PC-9 (cell line): ENCODE measurements around the gene ZNF79.

Experiments used
- EZH2 ChIP-seq: fragments of 200-600 bp; sonication (generic); IDR thresholded peaks from 2 replicates; pipeline ENCODE4 v1.8.0; 2017; ENCODE audit warnings: antibody characterized with exemption, low read depth
- TF ChIP-seq, protein P1 (sequence below): fragments of 200-600 bp; sonication (generic); conservative IDR thresholded peaks from 2 replicates; pipeline ENCODE4 v1.6.1; 2017; ENCODE audit warnings: mixed run types, antibody characterized with exemption, mild to moderate bottlenecking, moderate library complexity

DNA sequence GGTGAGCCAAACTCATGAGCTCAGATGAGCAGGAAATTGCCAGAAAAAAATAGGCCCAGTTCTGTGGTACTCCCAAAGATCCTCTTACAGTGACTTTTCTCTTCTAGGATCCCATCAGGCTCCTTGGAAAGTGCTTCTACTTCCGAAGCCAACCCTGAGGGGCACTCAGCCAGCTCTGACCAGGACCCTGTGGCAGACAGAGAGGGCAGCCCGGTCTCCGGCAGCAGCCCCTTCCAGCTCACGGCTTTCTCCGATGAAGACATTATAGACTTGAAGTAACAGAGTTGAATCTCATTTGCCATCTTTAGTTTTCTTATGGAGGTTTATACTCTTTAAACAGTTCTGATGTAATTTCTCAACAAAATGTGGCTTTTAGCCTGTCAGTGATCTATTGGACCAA, 31.2 kb upstream of the ZNF79 start:
- TF ChIP-seq, protein P1, sequence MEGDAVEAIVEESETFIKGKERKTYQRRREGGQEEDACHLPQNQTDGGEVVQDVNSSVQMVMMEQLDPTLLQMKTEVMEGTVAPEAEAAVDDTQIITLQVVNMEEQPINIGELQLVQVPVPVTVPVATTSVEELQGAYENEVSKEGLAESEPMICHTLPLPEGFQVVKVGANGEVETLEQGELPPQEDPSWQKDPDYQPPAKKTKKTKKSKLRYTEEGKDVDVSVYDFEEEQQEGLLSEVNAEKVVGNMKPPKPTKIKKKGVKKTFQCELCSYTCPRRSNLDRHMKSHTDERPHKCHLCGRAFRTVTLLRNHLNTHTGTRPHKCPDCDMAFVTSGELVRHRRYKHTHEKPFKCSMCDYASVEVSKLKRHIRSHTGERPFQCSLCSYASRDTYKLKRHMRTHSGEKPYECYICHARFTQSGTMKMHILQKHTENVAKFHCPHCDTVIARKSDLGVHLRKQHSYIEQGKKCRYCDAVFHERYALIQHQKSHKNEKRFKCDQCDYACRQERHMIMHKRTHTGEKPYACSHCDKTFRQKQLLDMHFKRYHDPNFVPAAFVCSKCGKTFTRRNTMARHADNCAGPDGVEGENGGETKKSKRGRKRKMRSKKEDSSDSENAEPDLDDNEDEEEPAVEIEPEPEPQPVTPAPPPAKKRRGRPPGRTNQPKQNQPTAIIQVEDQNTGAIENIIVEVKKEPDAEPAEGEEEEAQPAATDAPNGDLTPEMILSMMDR: no peak
- no peak for TF ChIP-seq EZH2
